Measurements from ENCODE around the gene SLC39A11. TPM values are rescaled to one million over a fixed set of nuclear protein-coding genes. Genes with fewer than 3 reads are reported as not detected.

SLC39A11 gene
- total and polyA plus RNA-seq, 4 donors = 18.9 to 44.9 (median 28.2) TPM

- WGBS = 95% methylated on average over 5 of the region's 5 CpGs
- TF ChIP-seq ATF3 (IDR thresholded peaks at IDR 0.05) (no peak), JUND (IDR thresholded peaks at IDR 0.05) (no peak), HNF4G (IDR thresholded peaks at IDR 0.05) (no peak)
- H3K36me3 ChIP-seq (ENCODE audit: control insufficient read depth in 4 of 4, insufficient read depth in 3 of 4, low read depth in 1 of 4, low read length in 3 of 4) = peaks cover 0 to 1% (median 0%) of the 10 kb centered on the region in 4 donors
- DNase-seq (ENCODE audit: low spot score) = no peak
- H3K9me3 ChIP-seq (ENCODE audit: control insufficient read depth in 4 of 4, low read length in 3 of 4) = no peaks in the 10 kb centered on the region
- H3K27ac ChIP-seq (ENCODE audit: low read depth in 1 of 2, low read length in 2 of 2) = no peak overlapping the region
- peaks cover 5 to 42% (median 34%) of the 10 kb centered on the region in 4 donors for H3K4me1 ChIP-seq (ENCODE audit: control insufficient read depth in 4 of 4, insufficient read depth in 4 of 4, low read length in 3 of 4)
- no peak overlapping the region for H3K9ac ChIP-seq (ENCODE audit: low read depth in 1 of 2, low read length in 2 of 2)
- no peak overlapping the region for H3K4me3 ChIP-seq (ENCODE audit: low read depth in 1 of 3, low read length in 3 of 3)
- H3K27me3 ChIP-seq (ENCODE audit: control insufficient read depth in 4 of 4, insufficient read depth in 4 of 4, low read length in 3 of 4) = no peaks in the 10 kb centered on the region
Observed at GRCh38 chr17:72969293-72969906, 123.1 kb downstream of the SLC39A11 start.

- H3K27me3 ChIP-seq (ENCODE audit: control insufficient read depth in 4 of 4, insufficient read depth in 4 of 4, low read length in 3 of 4) = no peaks in the 10 kb centered on the region
- H3K27ac ChIP-seq (ENCODE audit: low read depth in 1 of 2, low read length in 2 of 2) = no peak overlapping the region
- H3K4me1 ChIP-seq (ENCODE audit: control insufficient read depth in 4 of 4, insufficient read depth in 4 of 4, low read length in 3 of 4) = peaks cover 5 to 42% (median 34%) of the 10 kb centered on the region in 4 donors
- no peak overlapping the region for H3K4me3 ChIP-seq (ENCODE audit: low read depth in 1 of 3, low read length in 3 of 3)
- TF ChIP-seq YY1 (IDR thresholded peaks at IDR 0.05) (peak; percentile 22), JUND (IDR thresholded peaks at IDR 0.05) (no peak), REST (IDR thresholded peaks at IDR 0.05) (no peak), ZBTB33 (IDR thresholded peaks at IDR 0.05) (no peak), TAF1 (conservative IDR thresholded peaks at IDR 0.05) (no peak), NR2F2 (IDR thresholded peaks at IDR 0.05) (no peak), ATF3 (IDR thresholded peaks at IDR 0.05) (no peak), FOXA2 (IDR thresholded peaks at IDR 0.05) (no peak), EGR1 (IDR thresholded peaks at IDR 0.05; ENCODE audit: low read depth in 2 of 2) (no peak), HNF4A (conservative IDR thresholded peaks at IDR 0.05) (peak; percentile 85 to 88), GABPA (IDR thresholded peaks at IDR 0.05 in 1 of 2, conservative IDR thresholded peaks at IDR 0.05 in 1 of 2) (no peak), RXRA (IDR thresholded peaks at IDR 0.05) (peak; percentile 43 to 50), MAX (IDR thresholded peaks at IDR 0.05) (peak; percentile 39), FOXA1 (IDR thresholded peaks at IDR 0.05) (no peak), SP1 (IDR thresholded peaks at IDR 0.05) (peak; percentile 40), CTCF (IDR thresholded peaks at IDR 0.05; ENCODE audit: low read depth, low read length, missing input control) (no peak), RAD21 (IDR thresholded peaks at IDR 0.05) (no peak), HNF4G (IDR thresholded peaks at IDR 0.05) (peak; percentile 52)
- no peak overlapping the region for H3K9ac ChIP-seq (ENCODE audit: low read depth in 1 of 2, low read length in 2 of 2)
- no peak for DNase-seq (ENCODE audit: low spot score)
- WGBS = 47% methylated on average over 9 of the region's 9 CpGs
- peaks cover 0 to 1% (median 0%) of the 10 kb centered on the region in 4 donors for H3K36me3 ChIP-seq (ENCODE audit: control insufficient read depth in 4 of 4, insufficient read depth in 3 of 4, low read depth in 1 of 4, low read length in 3 of 4)
- no peaks in the 10 kb centered on the region for H3K9me3 ChIP-seq (ENCODE audit: control insufficient read depth in 4 of 4, low read length in 3 of 4)
Observed at GRCh38 chr17:72968798-72969197, 123.7 kb downstream of the SLC39A11 start.
